Dedifferentiated amniotic fluid mesenchymal stem cell (primary cell): Measurements from ENCODE around the gene CENPVL1.
"Not testable (repeated sequence)": the region's sequence is repeated elsewhere in the genome, so short reads cannot be mapped to it uniquely, and the experiment has no call there.

Source experiments
- DNase-seq: peaks from one replicate; pipeline ENCODE4 v3.0.0-alpha.2; 2016; ENCODE audit errors: extremely low spot score

Gene CENPVL1

DNA sequence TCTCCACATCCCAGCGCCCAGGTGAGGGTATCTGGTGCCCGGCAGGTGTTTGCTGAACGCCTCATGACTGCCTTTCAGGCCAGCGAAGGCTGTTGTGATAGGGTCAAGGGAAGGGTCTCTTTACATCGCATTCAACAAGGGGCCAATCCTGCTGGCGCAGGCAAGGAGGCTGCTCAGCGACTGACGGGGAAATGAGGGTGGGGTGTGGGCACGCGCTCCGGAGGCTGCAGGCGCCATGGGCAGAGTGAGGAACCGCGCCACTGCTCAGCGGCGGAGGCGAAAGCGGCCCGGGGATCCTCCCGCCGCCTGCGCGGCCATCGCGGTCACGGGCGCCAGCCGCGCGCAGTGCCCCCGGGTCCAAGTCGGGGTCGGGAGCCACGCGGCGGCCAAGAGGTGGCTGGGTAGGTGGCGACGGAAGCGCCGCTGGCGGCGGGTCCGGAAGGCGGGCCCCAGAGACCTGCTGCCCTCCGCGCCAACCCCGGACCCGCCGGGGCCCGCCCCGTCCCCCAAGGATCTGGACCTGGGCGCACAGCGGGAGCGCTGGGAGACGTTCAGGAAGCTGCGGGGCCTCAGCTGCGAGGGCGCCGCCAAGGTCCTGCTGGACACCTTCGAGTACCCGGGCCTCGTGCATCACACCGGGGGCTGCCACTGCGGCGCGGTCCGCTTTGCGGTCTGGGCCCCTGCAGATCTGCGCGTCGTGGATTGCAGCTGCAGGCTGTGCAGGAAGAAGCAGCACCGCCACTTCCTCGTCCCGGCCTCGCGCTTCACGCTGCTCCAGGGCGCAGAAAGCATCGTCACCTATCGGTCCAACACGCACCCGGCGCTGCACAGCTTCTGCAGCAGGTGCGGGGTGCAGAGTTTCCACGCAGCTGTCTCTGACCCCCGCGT, at the start of gene CENPVL1:
CENPVL1 (plus strand) TSS at position 236 of the 888 bp plus-strand sequence; CDS start at position 236, 0 bp downstream.
- not testable (repeated sequence) for DNase-seq

- DNase-seq: no peak
Measured at GRCh38 chrX:51665981-51666380, 44.3 kb upstream of the CENPVL1 start.

GRCh38 chrX:51679689-51680433, 30.5 kb upstream of the CENPVL1 start:
- not testable (repeated sequence) for DNase-seq

DNA sequence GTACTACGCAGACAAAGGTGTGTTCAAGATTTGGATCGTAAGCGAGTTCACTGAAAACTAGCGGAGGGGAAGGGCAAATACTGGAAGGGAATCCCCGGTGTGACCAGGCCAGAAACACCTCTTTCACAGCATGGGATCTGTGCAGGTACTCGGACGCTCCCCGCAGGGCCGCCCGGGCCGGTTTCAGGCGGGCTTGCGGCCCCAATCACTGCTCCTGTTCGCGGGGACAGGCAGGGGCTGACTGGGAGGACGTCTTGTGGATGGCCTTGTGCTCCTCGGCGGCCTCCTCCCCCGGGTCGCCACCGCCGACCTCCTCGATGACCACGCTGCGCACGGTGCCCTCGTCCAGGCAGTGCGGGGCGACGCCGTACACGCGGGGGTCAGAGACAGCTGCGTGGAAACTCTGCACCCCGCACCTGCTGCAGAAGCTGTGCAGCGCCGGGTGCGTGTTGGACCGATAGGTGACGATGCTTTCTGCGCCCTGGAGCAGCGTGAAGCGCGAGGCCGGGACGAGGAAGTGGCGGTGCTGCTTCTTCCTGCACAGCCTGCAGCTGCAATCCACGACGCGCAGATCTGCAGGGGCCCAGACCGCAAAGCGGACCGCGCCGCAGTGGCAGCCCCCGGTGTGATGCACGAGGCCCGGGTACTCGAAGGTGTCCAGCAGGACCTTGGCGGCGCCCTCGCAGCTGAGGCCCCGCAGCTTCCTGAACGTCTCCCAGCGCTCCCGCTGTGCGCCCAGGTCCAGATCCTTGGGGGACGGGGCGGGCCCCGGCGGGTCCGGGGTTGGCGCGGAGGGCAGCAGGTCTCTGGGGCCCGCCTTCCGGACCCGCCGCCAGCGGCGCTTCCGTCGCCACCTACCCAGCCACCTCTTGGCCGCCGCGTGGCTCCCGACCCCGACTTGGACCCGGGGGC, 28.2 kb upstream of the CENPVL1 start:
- not testable (repeated sequence) for DNase-seq

- DNase-seq: not testable (repeated sequence)
Measured at GRCh38 chrX:51682720-51683062, 27.6 kb upstream of the CENPVL1 start, which contains the start of gene CENPVL2. Gene CENPVL2 (minus strand): TSS chrX:51682831. CDS start chrX:51682831, 0 bp downstream.

- DNase-seq: no peak
Measured at GRCh38 chrX:51694254-51694653, 16.1 kb upstream of the CENPVL1 start.

GRCh38 chrX:51697397-51697796, 12.9 kb upstream of the CENPVL1 start:
- DNase-seq: no peak

- DNase-seq: not testable (repeated sequence)
Measured at GRCh38 chrX:51712943-51713647, 2.8 kb downstream of the CENPVL1 start.

- DNase-seq: no peak
Measured at GRCh38 chrX:51728202-51728601, 17.9 kb downstream of the CENPVL1 start.

GRCh38 chrX:51737091-51737490, 26.8 kb downstream of the CENPVL1 start:
- DNase-seq: no peak

DNA sequence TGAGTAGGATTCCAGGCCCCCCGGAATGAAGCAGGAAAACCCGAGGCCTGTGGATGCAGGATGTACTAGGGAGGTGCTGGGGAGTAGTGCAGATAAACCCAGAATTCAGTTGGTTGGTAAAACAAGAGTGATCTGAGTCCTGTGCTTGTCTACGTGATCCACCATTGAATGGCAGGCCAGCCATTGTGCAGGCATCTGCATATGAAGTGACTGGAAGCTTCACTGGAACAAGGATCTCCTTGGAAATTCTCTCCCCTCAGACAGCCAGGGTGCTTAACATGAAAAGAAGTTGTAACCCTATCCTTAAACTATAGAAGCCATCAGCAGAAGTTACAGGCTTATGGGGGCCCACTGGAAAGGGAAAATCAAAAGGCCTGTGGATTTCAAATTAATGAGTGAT, 32.3 kb downstream of the CENPVL1 start:
- DNase-seq: no peak

GRCh38 chrX:51743179-51743957, 33.1 kb downstream of the CENPVL1 start, which contains the start of gene GSPT2:
Gene GSPT2 (plus strand): TSS chrX:51743442. CDS start chrX:51743627, 185 bp downstream.
- DNase-seq: peak; percentile 47

DNA sequence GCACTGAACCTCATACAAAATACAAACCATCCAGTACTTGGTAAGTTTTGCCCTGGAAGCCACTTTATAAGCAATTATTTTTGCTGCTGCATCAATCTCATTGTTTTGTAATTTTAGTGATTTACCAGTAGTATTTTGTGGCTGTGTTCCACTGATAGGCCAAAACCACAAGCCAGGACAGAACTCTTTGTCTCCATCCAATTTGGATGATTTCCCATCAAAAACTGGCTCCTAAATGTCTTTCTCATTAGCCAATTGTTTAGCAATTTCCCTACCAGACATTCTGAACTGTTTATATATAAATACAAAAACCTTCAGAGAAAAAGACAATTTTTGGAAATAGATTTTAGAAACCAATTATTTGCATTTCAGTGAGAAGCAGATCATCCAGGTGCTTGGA, 37.4 kb downstream of the CENPVL1 start:
- DNase-seq: no peak

DNA sequence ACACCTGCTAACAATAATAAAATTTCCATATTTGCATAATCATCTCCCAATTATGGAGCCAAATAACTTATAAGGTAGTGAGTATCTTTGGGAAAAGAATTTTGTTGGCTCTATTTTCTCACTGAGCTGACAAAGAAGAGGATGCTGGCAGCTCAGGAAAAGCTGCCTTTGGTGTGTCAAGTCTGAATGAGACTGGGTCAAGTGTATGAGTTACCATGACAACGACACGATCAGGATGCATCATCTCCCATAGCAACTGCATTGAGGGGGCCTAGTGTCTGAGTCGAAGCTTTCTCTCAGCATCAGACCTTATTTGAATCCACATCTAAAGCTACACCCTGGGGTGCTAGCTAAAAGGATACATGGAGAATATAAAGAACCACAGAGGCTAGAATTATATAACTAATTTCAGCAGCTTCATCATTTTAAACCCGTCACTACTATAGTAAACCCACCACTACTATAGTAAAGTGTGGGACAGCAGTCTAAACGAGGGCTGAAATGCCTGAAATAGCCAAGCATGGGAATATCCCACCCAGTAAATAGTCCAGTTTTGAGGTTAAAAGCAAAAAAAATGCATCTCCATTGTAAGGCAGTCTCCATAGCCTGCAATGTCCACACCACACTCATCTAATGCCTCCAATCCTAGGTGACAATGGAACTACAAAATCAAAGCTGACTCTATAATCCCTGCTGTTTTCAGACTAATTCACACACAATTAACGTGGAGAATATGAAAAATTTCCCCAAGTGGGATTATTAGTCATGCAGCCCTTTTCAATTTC, 48.9 kb downstream of the CENPVL1 start:
- DNase-seq: no peak

DNA sequence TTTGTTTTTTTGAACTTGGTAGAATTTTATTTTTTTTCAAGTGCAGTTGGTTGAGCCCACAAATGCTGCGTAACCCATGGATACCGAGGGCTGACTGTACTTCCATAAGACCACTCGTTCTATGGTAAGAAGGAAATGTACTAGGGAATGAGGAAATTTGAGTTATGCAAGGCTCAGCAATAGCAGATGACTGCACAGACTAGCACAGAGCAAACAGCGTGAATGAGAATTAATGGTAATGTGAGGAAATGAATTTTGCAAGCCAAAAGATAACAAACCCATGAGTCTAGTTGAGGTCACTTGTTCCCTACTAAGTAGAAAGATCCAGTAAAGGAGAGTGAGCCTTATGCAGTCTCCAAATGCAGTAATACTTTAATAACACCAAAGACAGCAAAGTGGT, 50.3 kb downstream of the CENPVL1 start:
- no peak for DNase-seq
